COLO668 (cell line): Measurements from ENCODE around the gene RAB10.
"Not testable (repeated sequence)": the region's sequence is repeated elsewhere in the genome, so short reads cannot be mapped to it uniquely, and the experiment has no call there.

Experiments
- DNase-seq: peaks from one replicate; lab custom pipeline; 2025; ENCODE audit not compliant: unreplicated experiment; lab: John Stamatoyannopoulos, UW

Gene RAB10

DNA sequence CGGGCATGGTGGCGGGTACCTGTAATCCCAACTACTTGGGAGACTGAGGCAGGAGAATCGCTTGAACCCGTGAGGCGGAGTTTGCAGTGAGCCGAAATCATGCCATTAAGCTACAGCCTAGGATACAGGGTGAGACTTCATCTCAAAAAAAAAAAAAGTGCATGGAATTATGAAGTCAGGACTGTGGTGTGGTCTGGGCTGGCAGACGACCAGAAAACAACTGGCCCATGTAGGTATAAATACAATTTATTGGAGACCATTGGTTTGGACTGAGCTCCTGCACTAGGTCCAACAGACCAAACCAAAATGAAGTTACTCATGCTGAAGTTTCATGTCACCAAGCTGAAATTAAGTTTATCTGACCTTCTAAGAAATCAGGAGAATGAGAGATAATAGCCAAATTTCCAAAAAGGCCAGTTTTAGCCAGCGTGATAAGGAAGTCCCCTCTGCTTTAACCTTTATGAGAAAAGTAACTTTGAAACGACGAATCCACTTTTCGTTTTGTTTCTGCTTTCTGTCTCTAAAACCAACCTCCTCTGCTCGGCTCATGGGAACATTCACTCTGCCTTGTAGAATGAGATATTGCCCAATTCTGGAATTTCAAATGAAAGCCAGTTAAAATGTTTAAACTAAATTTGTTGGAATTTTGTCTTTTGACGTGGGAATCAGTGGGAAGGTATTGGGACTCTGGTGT lies 17.7 kb upstream of the RAB10 start:
- DNase-seq = no peak

- DNase-seq = not testable (repeated sequence)
These were observed 17.2 kb upstream of the RAB10 start for GRCh38 chr2:26016706-26017045.

GRCh38 chr2:26017464-26018183 lies 16.3 kb upstream of the RAB10 start:
- no peak for DNase-seq

DNA sequence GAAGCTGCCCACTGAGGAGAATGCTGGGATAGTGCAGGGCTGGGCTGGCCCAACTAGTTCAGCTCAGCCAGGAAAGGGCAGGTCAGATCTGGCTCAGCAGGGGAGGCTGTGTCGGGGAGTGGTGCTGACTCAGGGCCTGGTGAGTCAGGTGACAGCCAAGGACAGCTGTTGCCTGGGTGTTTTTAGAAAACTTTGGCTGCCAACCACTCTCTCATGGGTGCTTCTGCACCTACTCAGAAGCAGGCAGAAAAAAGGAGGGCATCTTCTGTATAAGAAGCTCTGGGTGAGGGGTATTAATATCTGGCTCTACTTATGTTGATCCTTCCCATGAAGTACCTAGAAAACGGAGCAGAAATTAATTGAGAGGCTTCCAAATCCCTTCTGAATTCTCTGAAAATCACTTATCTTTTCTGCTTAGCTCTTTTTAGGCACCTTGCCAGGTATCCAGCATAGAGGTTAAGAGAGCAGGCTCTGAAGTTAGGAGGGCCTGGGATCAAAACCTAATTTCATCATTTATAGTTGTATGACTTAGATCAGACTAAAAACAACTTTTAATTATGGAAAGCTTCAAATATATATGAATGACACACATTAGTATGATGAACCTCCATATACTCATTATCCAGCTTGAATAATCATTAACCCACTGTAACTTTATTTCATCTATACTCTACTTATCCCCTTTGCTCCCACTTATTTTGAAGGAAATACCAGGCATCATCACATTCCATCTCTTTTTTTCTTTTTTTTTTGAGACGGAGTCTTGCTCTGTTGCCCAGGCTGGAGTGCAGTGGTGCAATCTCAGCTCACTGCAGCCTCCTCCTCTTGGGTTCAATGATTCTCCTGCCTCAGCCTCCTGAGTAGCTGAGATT lies 15.5 kb upstream of the RAB10 start:
- DNase-seq = peak; percentile 49

GRCh38 chr2:26020231-26020640 lies 13.6 kb upstream of the RAB10 start:
- DNase-seq = no peak

DNA sequence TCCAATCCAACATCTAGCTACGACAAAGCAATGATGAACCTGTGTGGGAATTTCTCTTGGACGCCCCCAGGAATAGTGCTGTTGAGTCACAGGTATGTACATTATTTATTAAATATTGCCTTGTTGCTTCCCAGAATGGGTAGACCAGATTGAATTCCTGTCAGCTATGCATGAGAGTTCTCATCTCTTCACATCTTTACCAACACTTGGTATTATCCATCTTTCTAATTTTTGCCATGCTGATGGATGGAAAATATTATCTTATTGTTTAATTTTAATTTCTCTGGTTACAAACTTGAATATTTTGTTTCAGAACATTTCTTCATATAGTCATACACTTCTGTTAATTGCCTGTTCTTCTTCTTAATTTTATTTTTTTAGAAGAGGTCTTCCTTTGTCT lies 9.6 kb upstream of the RAB10 start:
- no peak for DNase-seq

- no peak for DNase-seq
These were observed 8.4 kb upstream of the RAB10 start for GRCh38 chr2:26025509-26025908.

DNA sequence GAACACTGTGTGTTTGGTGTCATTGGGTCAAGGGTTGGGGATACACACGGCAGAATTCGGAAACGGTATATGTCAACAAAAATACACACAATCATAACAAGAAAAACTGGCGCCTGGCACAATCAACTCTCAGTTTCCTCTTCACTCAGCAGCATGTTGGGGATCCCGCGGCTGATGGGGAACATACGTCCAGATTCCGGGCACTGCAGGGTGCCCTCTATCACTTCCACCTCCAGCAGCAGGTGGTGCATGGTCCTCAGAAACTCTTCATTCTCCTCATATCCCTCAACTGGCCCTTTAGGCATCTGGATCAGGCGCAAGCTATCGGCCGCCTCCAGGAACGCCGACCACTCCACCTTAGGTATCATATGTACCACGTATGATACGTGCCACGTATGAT lies 5.8 kb upstream of the RAB10 start:
- DNase-seq = not testable (repeated sequence)

GRCh38 chr2:26032586-26033269 lies 1.2 kb upstream of the RAB10 start:
- not testable (repeated sequence) for DNase-seq

- peak; percentile 91 for DNase-seq
These were observed 540 bp upstream of the RAB10 start for GRCh38 chr2:26033270-26033817.

DNA sequence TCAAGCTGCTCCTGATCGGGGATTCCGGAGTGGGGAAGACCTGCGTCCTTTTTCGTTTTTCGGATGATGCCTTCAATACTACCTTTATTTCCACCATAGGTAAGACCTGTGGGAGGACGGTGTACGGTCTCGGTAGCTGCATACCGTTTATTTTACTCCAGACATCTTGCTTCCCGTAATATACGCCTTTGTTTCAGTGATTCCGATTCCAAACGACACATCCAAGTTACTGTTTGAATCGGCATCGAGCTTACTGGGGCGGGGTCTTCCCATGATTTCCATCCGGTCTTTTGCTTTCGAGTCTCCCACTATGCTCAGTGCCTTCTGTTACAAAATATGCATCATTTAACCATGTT lies 731 bp downstream of the RAB10 start:
- DNase-seq = no peak

GRCh38 chr2:26035090-26035743 lies 1.3 kb downstream of the RAB10 start:
- DNase-seq = no peak

- no peak for DNase-seq
These were observed 5.9 kb downstream of the RAB10 start for GRCh38 chr2:26039603-26040323.

- DNase-seq = no peak
These were observed 9.2 kb downstream of the RAB10 start for GRCh38 chr2:26043109-26043508.

DNA sequence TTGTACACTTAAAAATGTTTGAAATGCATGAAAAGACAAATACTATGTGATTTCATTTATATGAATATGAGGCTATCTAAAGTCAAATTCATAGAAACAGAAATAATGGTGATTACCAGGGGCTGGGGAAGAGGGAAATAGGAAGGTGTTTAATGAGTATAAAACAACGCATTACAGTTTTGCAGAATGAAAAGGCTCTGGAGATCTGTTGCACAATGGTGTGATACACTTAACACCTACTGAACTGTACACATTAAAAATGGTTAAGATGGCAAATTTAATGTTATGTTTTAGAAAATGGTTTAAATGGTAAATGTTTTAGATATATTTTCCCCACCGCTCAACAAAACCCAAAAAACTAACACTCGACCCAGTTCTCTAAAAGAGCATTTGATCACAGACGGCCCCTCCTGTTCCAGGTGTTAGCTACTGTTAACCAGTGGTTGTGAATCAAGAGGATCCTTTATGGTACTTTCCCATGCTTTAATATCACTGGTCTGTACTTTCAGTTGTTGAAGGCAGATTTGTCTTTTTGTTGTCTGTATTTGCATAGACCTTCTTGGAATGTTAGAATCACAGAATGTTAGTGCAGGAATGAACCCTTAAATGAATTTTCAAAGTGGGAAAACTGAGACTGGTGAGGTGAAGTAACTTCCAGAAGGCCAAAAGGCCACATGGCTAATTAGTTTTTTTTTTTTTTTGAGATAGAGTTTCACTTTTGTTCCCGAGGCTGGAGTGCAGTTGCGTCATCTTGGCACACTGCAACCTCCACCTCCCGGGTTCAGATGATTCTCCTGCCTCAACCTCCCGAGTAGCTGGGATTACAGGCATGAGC lies 10.2 kb downstream of the RAB10 start:
- no peak for DNase-seq

DNA sequence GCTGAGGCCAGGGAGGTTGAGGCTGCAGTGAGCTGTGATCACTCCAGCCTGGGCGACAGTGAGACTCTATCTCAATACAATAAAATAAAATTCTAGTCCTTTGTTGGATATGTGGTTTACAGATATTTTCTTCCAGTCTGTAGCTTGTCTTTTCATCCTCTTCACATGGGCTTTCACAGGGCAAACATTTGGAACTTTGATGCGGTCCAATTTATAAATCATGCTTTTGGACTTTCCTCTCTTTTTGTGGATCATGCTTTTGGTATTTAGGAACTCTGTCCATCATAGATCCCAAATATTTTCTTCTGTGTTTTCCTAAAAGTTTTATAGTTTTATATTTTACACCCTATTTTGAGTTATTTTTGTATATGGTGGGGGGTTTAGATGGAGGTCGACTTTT lies 14.9 kb downstream of the RAB10 start:
- no peak for DNase-seq

- DNase-seq = no peak
These were observed 15.8 kb downstream of the RAB10 start for GRCh38 chr2:26049641-26050040.

DNA sequence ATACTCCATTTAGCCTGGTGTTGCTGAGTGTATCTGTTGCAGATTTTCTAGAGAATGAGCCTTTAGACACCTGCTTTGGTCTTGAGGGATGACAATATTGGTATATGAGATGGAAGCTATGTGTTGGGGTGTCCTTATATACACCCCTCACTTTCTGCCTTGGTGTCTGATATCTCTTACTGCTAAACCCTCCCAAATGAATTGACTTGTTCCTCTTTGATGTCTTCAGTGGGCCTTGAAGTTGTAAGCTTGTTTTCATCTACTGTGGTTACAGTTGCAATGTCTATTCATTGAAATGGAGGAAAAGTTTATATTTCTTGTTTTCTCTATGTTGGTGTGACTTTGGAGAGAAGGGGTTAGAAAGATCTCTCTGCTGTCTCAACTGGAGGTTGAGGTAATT lies 18.9 kb downstream of the RAB10 start:
- no peak for DNase-seq
